ENCODE data around the gene CORO6.

CORO6 gene

GRCh38 chr17:29612404-29613280 is 10.1 kb downstream of the CORO6 start:
- DNase-seq, result no peak

DNA sequence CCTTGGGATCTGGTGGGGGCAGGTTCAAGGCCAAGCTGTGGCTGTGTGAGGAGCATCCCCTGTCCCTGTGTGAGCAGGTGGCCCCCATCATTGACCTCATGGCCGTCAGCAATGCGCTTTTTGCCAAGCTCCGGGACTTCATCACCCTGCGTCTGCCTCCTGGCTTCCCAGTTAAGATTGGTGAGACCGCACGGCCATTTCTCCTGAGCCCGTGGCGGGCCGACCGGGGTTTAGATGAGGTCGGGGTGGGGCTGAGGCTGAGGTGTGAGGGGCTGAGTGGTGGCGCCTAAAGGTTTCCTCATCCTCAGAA is 10.7 kb downstream of the CORO6 start:
- DNase-seq, result no peak

DNA sequence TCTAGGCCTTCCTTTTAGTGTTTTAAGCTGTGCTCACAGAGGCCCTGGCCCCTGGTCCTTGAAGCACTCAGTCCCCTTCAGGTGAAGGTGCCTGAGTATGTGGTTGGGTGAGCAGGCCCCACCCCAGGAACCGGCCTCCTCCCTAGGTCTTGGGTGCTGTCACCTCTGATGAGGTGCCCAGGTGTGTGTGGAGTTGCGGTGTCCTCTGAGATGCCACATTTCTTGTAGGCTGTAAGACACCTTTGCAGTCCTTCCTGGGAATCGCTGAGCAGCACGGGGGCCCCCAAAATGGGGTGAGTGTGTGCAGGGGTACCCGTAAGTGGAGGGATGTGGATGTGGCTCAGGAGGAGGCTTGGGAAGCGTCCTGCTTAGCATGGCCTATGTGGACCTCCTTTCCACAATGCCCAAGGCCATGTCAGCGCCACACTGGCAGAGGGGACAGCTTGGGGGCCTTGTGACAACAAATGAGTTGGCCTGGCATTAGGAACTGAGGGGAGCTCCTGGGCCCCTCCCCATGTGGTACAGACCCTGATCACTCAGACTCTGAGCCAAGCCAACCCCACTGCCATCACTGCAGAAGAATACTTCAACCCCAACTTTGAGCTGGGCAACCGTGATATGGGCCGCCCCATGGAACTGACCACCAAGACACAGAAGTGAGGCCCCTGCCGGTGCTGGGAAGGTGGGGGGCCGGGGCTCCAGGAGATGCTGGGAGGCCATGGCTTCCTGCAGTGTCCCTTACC is 11.2 kb downstream of the CORO6 start:
- DNase-seq, result no peak

DNA sequence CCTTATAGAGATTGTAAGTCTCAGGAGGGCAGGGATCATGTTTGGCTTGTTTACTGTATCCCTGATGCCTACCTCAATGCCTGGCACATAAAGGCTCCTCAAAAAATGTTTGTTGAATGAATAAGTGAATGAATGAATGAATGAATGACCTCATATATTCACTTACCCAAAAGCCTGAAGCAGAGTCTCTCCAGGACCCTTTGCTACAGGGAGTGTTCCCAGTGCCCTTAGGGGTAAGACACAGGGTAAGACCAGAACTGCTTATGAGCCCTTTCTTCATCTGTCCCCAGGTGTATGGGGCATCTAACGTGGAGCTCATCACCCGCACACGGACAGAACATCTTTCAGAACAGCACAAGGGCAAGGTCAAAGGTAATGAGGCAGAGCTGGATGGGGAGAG is 12.3 kb downstream of the CORO6 start:
- no peak for DNase-seq

- DNase-seq, result no peak
These were observed 13.7 kb downstream of the CORO6 start for GRCh38 chr17:29608986-29609385.

- no peak for DNase-seq
These were observed 15.0 kb downstream of the CORO6 start for GRCh38 chr17:29607557-29608195.

DNA sequence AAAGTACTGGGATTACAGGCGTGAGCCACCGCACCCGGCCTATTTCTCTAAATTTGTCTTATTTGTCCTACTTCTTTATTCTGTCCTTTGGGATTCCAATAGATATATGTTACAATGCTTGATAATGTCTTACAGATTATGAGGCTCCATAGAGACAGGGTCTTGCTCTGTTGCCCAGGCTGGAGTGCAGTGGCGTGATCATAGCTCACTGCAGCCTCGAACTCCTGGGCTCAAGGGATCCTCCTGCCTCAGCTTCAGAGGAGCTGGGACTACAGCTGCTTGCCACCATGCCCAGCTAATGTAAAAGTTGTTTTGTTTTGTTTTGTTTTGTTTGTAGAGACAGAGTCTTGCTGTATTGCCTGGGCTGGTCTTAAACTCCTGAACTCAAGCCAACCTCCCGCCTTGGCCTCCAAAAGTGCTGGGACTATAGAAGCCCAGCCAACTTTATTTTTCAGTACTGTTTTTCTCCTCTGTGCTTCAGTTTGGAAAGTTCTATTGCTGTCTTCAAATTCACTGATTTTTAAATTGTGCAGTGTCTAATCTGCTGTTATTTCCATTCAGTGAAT is 19.5 kb downstream of the CORO6 start:
- no peak for DNase-seq

- no peak for DNase-seq
These were observed 25.1 kb downstream of the CORO6 start for GRCh38 chr17:29597361-29598172.

GRCh38 chr17:29596811-29597210 is 25.9 kb downstream of the CORO6 start:
- no peak for DNase-seq

GRCh38 chr17:29595943-29596774 is 26.6 kb downstream of the CORO6 start:
- DNase-seq, result no peak

DNA sequence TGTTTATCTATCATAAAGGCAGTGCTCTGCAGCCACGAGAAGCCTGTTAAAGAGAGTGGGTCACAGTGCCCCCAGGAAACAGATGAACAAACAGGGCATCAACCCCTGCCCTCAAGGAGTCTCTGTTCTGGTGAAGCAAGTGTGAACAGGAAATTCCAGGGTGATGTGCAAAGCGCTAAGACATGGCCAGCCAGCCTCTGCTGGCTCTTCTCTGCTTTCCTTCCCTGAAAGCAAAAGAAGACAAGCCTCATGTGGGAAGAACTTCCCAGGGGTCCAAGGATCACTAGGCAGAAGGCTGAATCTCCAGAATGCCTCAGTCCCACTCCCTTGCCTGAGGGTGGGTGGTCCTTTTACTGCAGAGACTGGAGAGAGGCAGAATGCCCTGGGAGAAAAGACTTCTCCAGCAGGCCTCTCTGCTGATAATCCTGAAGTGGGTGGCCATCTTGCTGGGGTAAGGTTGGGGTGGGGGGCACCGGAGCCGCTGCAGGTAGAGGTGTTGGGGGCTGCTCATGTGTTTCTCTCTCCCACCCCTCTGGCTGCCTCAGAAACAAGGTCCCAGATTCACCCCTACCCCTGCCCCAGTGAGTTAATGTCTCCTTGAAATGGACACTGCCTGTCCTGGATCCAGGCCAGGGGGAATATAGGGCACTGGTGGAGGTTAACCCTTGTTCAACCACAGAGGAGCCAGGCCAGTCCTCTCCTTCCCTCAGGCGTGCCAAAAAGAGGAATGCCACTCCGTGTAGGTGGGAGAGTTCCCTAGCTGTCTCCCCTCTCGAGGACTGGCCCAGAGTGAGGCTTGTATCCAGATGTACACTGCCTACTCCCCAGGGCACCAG is 27.4 kb downstream of the CORO6 start:
- DNase-seq, result no peak

DNA sequence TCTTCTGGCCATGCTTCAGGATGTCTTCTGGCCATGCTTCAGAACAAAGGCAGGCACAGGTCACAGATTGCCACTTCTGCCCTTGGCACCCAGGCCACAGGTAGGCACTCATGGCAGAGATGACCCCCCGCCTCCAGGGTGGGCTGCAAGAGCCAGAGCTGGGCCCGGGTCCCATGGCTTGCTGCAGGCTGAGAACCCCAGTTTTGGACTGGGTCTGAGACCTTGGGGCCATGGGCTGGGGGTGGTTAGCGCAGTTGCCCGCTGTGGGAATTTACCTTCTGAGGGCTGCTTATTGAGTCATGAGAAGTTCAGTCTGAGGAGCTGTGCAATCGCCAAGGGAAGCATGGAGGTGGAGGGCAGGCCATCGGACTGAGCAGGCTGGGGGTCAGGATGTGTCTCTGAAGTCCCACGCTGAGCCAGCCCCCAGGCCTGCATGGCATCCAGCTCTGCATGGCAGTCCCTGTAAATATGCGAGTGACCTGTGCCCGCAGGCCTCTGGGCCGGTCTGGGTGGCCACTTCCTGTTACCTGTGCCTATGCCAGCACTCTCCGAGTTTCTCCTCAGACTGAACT is 28.1 kb downstream of the CORO6 start:
- no peak for DNase-seq

GRCh38 chr17:29593591-29594518 is 28.9 kb downstream of the CORO6 start:
- DNase-seq, result no peak

GRCh38 chr17:29592850-29593551 is 29.7 kb downstream of the CORO6 start, which contains the start of gene ANKRD13B:
TSS of gene ANKRD13B (plus strand) at chr17:29593132. CDS start at chr17:29593622, 490 bp downstream.
- no peak for DNase-seq

GRCh38 chr17:29591737-29592608 is 30.7 kb downstream of the CORO6 start:
- DNase-seq, result peak; percentile 64 to 65

DNA sequence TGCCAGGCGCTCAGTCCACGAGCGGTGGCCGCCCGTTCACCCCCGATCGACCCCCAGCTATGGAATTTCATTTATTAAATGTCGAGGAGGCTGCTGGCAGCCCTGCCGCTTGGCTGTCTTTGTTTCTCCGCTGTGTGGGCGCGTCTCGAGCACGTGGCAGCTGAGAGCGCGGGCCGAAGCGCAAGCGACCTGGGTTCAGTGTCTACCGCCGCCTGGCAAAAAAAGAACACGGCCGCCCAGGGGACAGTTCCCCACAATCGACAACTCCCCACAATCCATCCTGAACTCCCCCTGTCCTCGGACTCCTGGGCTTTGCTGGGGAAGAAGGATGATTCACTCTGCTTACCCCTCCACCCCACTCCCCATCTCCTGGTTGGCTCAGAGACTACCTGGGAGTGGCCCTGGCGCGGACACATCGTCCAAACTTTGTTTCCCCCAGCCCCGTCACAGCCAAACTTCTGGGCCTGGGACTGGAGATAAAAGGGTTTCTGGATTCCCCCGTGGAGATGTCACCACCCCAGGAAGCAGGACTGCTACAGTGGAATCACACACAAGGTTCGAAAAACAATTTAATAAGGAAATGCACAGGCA is 31.5 kb downstream of the CORO6 start:
- peak; percentile 15 to 56 for DNase-seq

Data from inflammatory macrophage (primary cell).